Neuronal stem cell (in vitro differentiated cells): ENCODE measurements around the gene PHKB.

Experiments
- DNase-seq: peaks from one replicate; pipeline ENCODE4 v3.0.0-alpha.2; 2013; ENCODE audit warnings: low spot score
- H2AFZ ChIP-seq: one replicate; pipeline ENCODE4 v1.6.1; 2013; ENCODE audit warnings: mild to moderate bottlenecking, low read length, inconsistent platforms
- H2AK5ac ChIP-seq: 2 replicates; pipeline ENCODE4 v1.6.1; 2013; ENCODE audit warnings: low read depth, mild to moderate bottlenecking, inconsistent platforms, low read length, moderate library complexity, mixed read lengths
- H2BK120ac ChIP-seq: 2 replicates; pipeline ENCODE4 v1.6.1; 2013; ENCODE audit warnings: low read depth, mild to moderate bottlenecking, inconsistent platforms, low read length, moderate library complexity, mixed read lengths
- H2BK12ac ChIP-seq: one replicate; pipeline ENCODE4 v1.6.1; 2013; ENCODE audit warnings: low read length, inconsistent platforms
- H2BK15ac ChIP-seq: 2 replicates; pipeline ENCODE4 v1.6.1; 2013; ENCODE audit warnings: mild to moderate bottlenecking, low read length, inconsistent platforms, mixed read lengths
- H2BK5ac ChIP-seq: one replicate; pipeline ENCODE4 v1.6.1; 2013; ENCODE audit warnings: inconsistent platforms, mild to moderate bottlenecking, low read length, moderate library complexity
- H3K14ac ChIP-seq: one replicate; pipeline ENCODE4 v1.6.1; 2013; ENCODE audit warnings: low read length, inconsistent platforms
- H3K18ac ChIP-seq: 2 replicates; pipeline ENCODE4 v1.6.1; 2013; ENCODE audit warnings: low read length, inconsistent platforms
- H3K23ac ChIP-seq: 2 replicates; pipeline ENCODE4 v1.6.1; 2013; ENCODE audit warnings: low read depth, mild to moderate bottlenecking, mixed read lengths, low read length, inconsistent platforms; ENCODE audit not compliant: poor library complexity
- H3K27ac ChIP-seq: replicated peaks from 3 replicates; pipeline ENCODE4 v1.5.1; 2013; ENCODE audit warnings: low read length, inconsistent platforms
- H3K27me3 ChIP-seq, 3 experiments: 2 replicates each; pipeline ENCODE4 v1.6.1; 2013; ENCODE audit warnings: low read length in 3 of 3, mild to moderate bottlenecking in 2 of 3, inconsistent platforms in 1 of 3, low read depth in 1 of 3, mixed read lengths in 1 of 3, moderate library complexity in 1 of 3; ENCODE audit not compliant: control insufficient read depth in 3 of 3, insufficient read depth in 3 of 3
- H3K36me3 ChIP-seq, 2 donors: replicated peaks in 1 of 2; 2 replicates each; pipeline ENCODE4 v1.6.1; 2013; ENCODE audit warnings: low read length in 2 of 2; ENCODE audit not compliant: control insufficient read depth in 2 of 2, insufficient read depth in 2 of 2
- H3K4ac ChIP-seq: 2 replicates; pipeline ENCODE4 v1.6.1; 2013; ENCODE audit warnings: inconsistent platforms, mild to moderate bottlenecking, low read length, moderate library complexity
- H3K4me1 ChIP-seq, 2 donors: 1 replicate in 1 of 2; 2 replicates in 1 of 2; pipeline ENCODE4 v1.6.1; 2013; ENCODE audit warnings: low read length in 2 of 2, low read depth in 1 of 2; ENCODE audit not compliant: control insufficient read depth in 2 of 2, insufficient read depth in 1 of 2
- H3K4me2 ChIP-seq: one replicate; pipeline ENCODE4 v1.6.1; 2013; ENCODE audit warnings: mild to moderate bottlenecking, low read length, inconsistent platforms; ENCODE audit not compliant: insufficient read depth, poor library complexity, severe bottlenecking
- H3K4me3 ChIP-seq, 2 donors: 2 replicates each; pipeline ENCODE4 v1.5.1; 2013; ENCODE audit warnings: low read length in 2 of 2, mild to moderate bottlenecking in 2 of 2, inconsistent platforms in 1 of 2, moderate library complexity in 1 of 2
- H3K79me1 ChIP-seq: one replicate; pipeline ENCODE4 v1.6.1; 2013; ENCODE audit warnings: low read depth, mild to moderate bottlenecking, inconsistent platforms, low read length, moderate library complexity
- H3K9ac ChIP-seq: one replicate; pipeline ENCODE4 v1.6.1; 2013; ENCODE audit warnings: mild to moderate bottlenecking, low read depth, low read length, inconsistent platforms; ENCODE audit not compliant: poor library complexity
- H3K9me3 ChIP-seq, 2 donors: replicated peaks in 1 of 2; 2 replicates each; pipeline versions ENCODE3 to v1.6.1; 2013; ENCODE audit warnings: low read length in 2 of 2, mild to moderate bottlenecking in 2 of 2, inconsistent platforms in 1 of 2, low read depth in 1 of 2, mixed read lengths in 1 of 2, moderate library complexity in 1 of 2; ENCODE audit not compliant: control insufficient read depth in 2 of 2, insufficient read depth in 1 of 2
- H4K8ac ChIP-seq: one replicate; pipeline ENCODE4 v1.6.1; 2013; ENCODE audit warnings: low read depth, mild to moderate bottlenecking, inconsistent platforms, low read length, moderate library complexity
- H4K91ac ChIP-seq: one replicate; pipeline ENCODE4 v1.6.1; 2013; ENCODE audit warnings: low read length, low read depth, mild to moderate bottlenecking, inconsistent platforms; ENCODE audit not compliant: poor library complexity
- WGBS, 2 donors: extraction: QIAGEN DNeasy Blood & Tissue Kit; methylation state at CpG; one replicate each; pipeline ENCODE4 v1.1.7; 2013; ENCODE audit warnings: missing lambda C conversion rate in 2 of 2, mixed read lengths in 1 of 2; ENCODE audit not compliant: insufficient read length in 2 of 2, insufficient replicate concordance in 1 of 2; ENCODE audit errors: extremely low coverage in 2 of 2; 5-methylcytosine and 5-hydroxymethylcytosine counted together

The PHKB gene

GRCh38 chr16:47586121-47586520 lies 125.0 kb downstream of the PHKB start:
- Histone ChIP-seq H3K4me3 (no peak overlapping the region), H3K27ac (no peak overlapping the region), H4K8ac (no peak overlapping the region), H2AFZ (no peak overlapping the region), H3K14ac (no peak overlapping the region), H3K79me1 (no peaks in the 10 kb centered on the region), H2BK12ac (no peak overlapping the region), H3K4ac (no peak overlapping the region), H3K9ac (no peak overlapping the region), H3K36me3 (peaks cover 2 to 27% of the 10 kb centered on the region in 2 donors), H3K4me2 (no peak overlapping the region), H3K23ac (no peak overlapping the region), H3K27me3 (no peaks in the 10 kb centered on the region), H3K4me1 (no peaks in the 10 kb centered on the region), H3K18ac (no peak overlapping the region), H3K9me3 (no peaks in the 10 kb centered on the region), H2BK120ac (no peak overlapping the region), H2BK5ac (no peak overlapping the region), H2BK15ac (no peak overlapping the region), H2AK5ac (no peak overlapping the region), H4K91ac (no peak overlapping the region)
- DNase-seq, result no peak
- no CpG with 5 or more reads among the region's 3 CpGs for WGBS, 2 donors

- Histone ChIP-seq H3K9me3 (no peaks in the 10 kb centered on the region), H3K27me3 (no peaks in the 10 kb centered on the region), H3K18ac (no peak overlapping the region), H2BK12ac (no peak overlapping the region), H3K36me3 (peaks cover 2 to 44% of the 10 kb centered on the region in 2 donors), H4K8ac (no peak overlapping the region), H3K9ac (no peak overlapping the region), H3K4me2 (no peak overlapping the region), H2AK5ac (no peak overlapping the region), H2BK120ac (no peak overlapping the region), H3K27ac (no peak overlapping the region), H3K4ac (no peak overlapping the region), H2BK5ac (no peak overlapping the region), H3K4me1 (no peaks in the 10 kb centered on the region), H3K79me1 (no peaks in the 10 kb centered on the region), H4K91ac (no peak overlapping the region), H3K14ac (no peak overlapping the region), H2AFZ (no peak overlapping the region), H2BK15ac (no peak overlapping the region), H3K4me3 (no peak overlapping the region), H3K23ac (no peak overlapping the region)
- no peak for DNase-seq
- no CpG with 5 or more reads among the region's 2 CpGs for WGBS, 2 donors
Measured at GRCh38 chr16:47590472-47590871, 129.3 kb downstream of the PHKB start.

DNA sequence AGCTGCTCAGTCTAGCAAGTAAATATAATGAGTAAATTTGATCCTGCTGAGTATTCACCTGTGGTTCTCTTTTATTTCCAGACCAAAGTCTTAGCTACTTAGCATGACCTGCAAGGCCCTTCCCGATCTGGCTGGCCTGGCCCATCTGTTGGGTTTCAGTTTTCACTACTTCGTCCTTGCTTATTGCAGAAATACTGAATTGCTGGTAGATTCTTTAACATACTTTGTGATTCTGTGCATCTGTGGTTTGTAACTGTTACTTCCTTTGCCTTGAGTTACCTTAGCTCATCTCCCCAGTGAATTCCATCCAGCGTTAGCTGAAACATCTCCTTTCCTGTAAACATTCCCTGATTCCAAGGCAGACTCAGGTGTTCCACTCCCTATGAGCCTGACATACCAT lies 131.1 kb downstream of the PHKB start:
- no peak overlapping the region for H2BK15ac ChIP-seq
- no peak for DNase-seq
- no peak overlapping the region for H2AFZ ChIP-seq
- H4K8ac ChIP-seq, result no peak overlapping the region
- H3K27me3 ChIP-seq, result no peaks in the 10 kb centered on the region
- H2AK5ac ChIP-seq, result no peak overlapping the region
- no peaks in the 10 kb centered on the region for H3K4me1 ChIP-seq
- no CpG with 5 or more reads among the region's 3 CpGs for whole genome bisulfite sequencing, 2 donors
- H3K9me3 ChIP-seq, result no peaks in the 10 kb centered on the region
- no peak overlapping the region for H2BK5ac ChIP-seq
- peaks cover 2 to 44% of the 10 kb centered on the region in 2 donors for H3K36me3 ChIP-seq
- no peak overlapping the region for H3K4me3 ChIP-seq
- H2BK120ac ChIP-seq, result no peak overlapping the region
- no peak overlapping the region for H3K14ac ChIP-seq
- no peak overlapping the region for H3K4me2 ChIP-seq
- no peak overlapping the region for H3K4ac ChIP-seq
- no peak overlapping the region for H2BK12ac ChIP-seq
- no peak overlapping the region for H3K23ac ChIP-seq
- no peak overlapping the region for H4K91ac ChIP-seq
- H3K27ac ChIP-seq, result no peak overlapping the region
- H3K79me1 ChIP-seq, result no peaks in the 10 kb centered on the region
- H3K9ac ChIP-seq, result no peak overlapping the region
- H3K18ac ChIP-seq, result no peak overlapping the region

DNA sequence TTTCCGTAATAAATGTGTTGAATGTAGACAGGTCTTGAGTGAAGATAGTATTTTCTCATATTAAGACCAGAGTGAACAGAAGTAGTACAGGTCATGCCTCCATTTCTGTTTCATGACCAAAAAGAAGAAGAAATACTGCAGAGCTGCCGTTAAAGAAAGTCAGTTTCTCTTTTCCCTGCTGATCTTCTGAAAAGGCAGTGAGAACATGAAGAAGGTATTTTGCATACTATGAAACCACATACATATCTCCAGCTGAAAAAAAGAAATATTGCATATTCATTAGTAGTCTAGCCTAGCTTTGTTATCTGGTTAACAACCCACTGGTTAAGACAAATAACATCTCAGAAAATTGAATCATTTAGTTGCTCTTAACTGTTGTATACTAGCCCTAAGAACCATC lies 138.4 kb downstream of the PHKB start:
- H3K4me3 ChIP-seq, result no peak overlapping the region
- H3K27me3 ChIP-seq, result no peaks in the 10 kb centered on the region
- H2BK15ac ChIP-seq, result no peak overlapping the region
- no peak overlapping the region for H2AFZ ChIP-seq
- no peak overlapping the region for H4K91ac ChIP-seq
- no CpG with 5 or more reads among the region's 2 CpGs for WGBS, 2 donors
- H3K9ac ChIP-seq, result no peak overlapping the region
- no peak overlapping the region for H3K18ac ChIP-seq
- no peak overlapping the region for H2BK5ac ChIP-seq
- H3K14ac ChIP-seq, result no peak overlapping the region
- no peak overlapping the region for H3K27ac ChIP-seq
- peaks cover 0 to 9% of the 10 kb centered on the region in 2 donors for H3K36me3 ChIP-seq
- H4K8ac ChIP-seq, result no peak overlapping the region
- no peaks in the 10 kb centered on the region for H3K9me3 ChIP-seq
- no peak overlapping the region for H2BK12ac ChIP-seq
- H3K79me1 ChIP-seq, result no peaks in the 10 kb centered on the region
- H2AK5ac ChIP-seq, result no peak overlapping the region
- no peak overlapping the region for H2BK120ac ChIP-seq
- H3K4me1 ChIP-seq, result peaks cover 0 to 3% of the 10 kb centered on the region in 2 donors
- no peak for DNase-seq
- H3K4me2 ChIP-seq, result no peak overlapping the region
- no peak overlapping the region for H3K23ac ChIP-seq
- no peak overlapping the region for H3K4ac ChIP-seq
